ENCODE data around the gene TIMM44. TPM values are rescaled to one million over a fixed set of nuclear protein-coding genes. Genes with fewer than 3 reads are reported as not detected.

TIMM44 gene
- 100 to 1,000 TPM in 1 of 4 donors, 10 to 100 TPM in 3; 61.6 to 111 (median 98.5) TPM for total RNA-seq

- Histone ChIP-seq H3K27ac (replicated peaks in 1 of 4) (peak within 1 kb of the TSS; percentile 93 to 98 (median 96)), H3K4me3 (peak within 1 kb of the TSS; percentile 63 to 97 (median 79)), H3K9me3 (no peaks in the 10 kb centered on the region), H3K36me3 (peaks cover 14 to 26% (median 20%) of the 10 kb centered on the region in 4 donors), H3K4me1 (peaks cover 19 to 55% (median 49%) of the 10 kb centered on the region in 4 donors), H3K27me3 (no peaks in the 10 kb centered on the region)
- DNase-seq (ENCODE audit: extremely low spot score), result peak; percentile 100
- WGBS, result 2% methylated on average over 37 of the region's 56 CpGs
- intact Hi-C loops (cut with DNase I), result loop anchor here (5.0 to 10.0 kb wide), 2 partner anchors 59 to 311 kb away; no protein-coding TSS in a partner anchor
- TF ChIP-seq EP300 (IDR thresholded peaks at IDR 0.05) (no peak), POLR2A (IDR thresholded peaks at IDR 0.05; ENCODE audit: low read depth) (peak; percentile 47), POLR2AphosphoS5 (IDR thresholded peaks at IDR 0.05) (peak; percentile 95 to 97)
Observed at GRCh38 chr19:7943444-7944176, at the start of gene TIMM44. Gene TIMM44 (minus strand): TSS chr19:7943666. CDS start chr19:7943651, 15 bp downstream.

GRCh38 chr19:7992575-7992974 lies 49.1 kb upstream of the TIMM44 start:
- Histone ChIP-seq H3K4me1 (peaks cover 18 to 39% (median 28%) of the 10 kb centered on the region in 4 donors), H3K27me3 (no peaks in the 10 kb centered on the region), H3K4me3 (no peak overlapping the region), H3K36me3 (peaks cover 28 to 47% (median 41%) of the 10 kb centered on the region in 4 donors), H3K27ac (replicated peaks in 1 of 4) (no peak overlapping the region), H3K9me3 (no peaks in the 10 kb centered on the region)
- WGBS, result 88% methylated on average over 10 of the region's 10 CpGs
- intact Hi-C loops (cut with DNase I), result no loop called here
- no peak for DNase-seq (ENCODE audit: extremely low spot score)
- TF ChIP-seq POLR2A (IDR thresholded peaks at IDR 0.05; ENCODE audit: low read depth) (no peak), EP300 (IDR thresholded peaks at IDR 0.05) (no peak), POLR2AphosphoS5 (IDR thresholded peaks at IDR 0.05) (no peak)
- TF ChIP-seq, protein P1, sequence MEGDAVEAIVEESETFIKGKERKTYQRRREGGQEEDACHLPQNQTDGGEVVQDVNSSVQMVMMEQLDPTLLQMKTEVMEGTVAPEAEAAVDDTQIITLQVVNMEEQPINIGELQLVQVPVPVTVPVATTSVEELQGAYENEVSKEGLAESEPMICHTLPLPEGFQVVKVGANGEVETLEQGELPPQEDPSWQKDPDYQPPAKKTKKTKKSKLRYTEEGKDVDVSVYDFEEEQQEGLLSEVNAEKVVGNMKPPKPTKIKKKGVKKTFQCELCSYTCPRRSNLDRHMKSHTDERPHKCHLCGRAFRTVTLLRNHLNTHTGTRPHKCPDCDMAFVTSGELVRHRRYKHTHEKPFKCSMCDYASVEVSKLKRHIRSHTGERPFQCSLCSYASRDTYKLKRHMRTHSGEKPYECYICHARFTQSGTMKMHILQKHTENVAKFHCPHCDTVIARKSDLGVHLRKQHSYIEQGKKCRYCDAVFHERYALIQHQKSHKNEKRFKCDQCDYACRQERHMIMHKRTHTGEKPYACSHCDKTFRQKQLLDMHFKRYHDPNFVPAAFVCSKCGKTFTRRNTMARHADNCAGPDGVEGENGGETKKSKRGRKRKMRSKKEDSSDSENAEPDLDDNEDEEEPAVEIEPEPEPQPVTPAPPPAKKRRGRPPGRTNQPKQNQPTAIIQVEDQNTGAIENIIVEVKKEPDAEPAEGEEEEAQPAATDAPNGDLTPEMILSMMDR (IDR thresholded peaks at IDR 0.05), result no peak

GRCh38 chr19:7989071-7989575 lies 45.7 kb upstream of the TIMM44 start:
- Histone ChIP-seq H3K4me3 (no peak overlapping the region), H3K4me1 (peaks cover 31 to 43% (median 40%) of the 10 kb centered on the region in 4 donors), H3K9me3 (no peaks in the 10 kb centered on the region), H3K27ac (replicated peaks in 1 of 4) (no peak overlapping the region), H3K27me3 (no peaks in the 10 kb centered on the region), H3K36me3 (peaks cover 36 to 75% (median 58%) of the 10 kb centered on the region in 4 donors)
- TF ChIP-seq EP300 (IDR thresholded peaks at IDR 0.05) (no peak), POLR2A (IDR thresholded peaks at IDR 0.05; ENCODE audit: low read depth) (no peak), POLR2AphosphoS5 (IDR thresholded peaks at IDR 0.05) (no peak)
- TF ChIP-seq, protein P1 (IDR thresholded peaks at IDR 0.05), result no peak
- intact Hi-C loops (cut with DNase I), result no loop called here
- DNase-seq (ENCODE audit: extremely low spot score), result no peak
- WGBS, result 85% methylated on average over 12 of the region's 12 CpGs

DNA sequence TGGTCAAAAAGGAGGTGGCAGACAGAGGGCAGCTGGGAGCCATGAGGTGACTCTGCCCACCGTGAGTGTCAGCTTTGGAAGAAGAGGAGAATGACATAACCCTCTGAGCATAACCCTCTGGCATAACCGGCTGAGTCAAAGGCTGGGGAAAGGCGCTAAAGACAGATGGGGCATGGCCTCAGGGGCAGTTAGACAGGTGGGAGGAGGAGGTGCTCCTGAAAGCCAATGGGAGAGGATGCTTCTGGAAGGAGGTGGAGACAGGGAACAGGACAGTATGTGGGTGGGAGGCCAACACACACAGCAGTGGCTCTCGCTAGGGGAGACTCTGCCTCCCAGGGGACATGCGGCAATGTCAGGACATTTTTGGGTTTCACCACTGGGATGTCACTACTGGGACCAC lies 44.8 kb upstream of the TIMM44 start:
- no peak overlapping the region for H3K4me3 ChIP-seq
- DNase-seq (ENCODE audit: extremely low spot score), result no peak
- intact Hi-C loops (cut with DNase I), result no loop called here
- peaks cover 23 to 42% (median 36%) of the 10 kb centered on the region in 4 donors for H3K4me1 ChIP-seq
- H3K27me3 ChIP-seq, result no peaks in the 10 kb centered on the region
- H3K9me3 ChIP-seq, result no peaks in the 10 kb centered on the region
- WGBS, result 67% methylated on average over 5 of the region's 5 CpGs
- H3K27ac ChIP-seq (replicated peaks in 1 of 4), result no peak overlapping the region
- H3K36me3 ChIP-seq, result peaks cover 36 to 83% (median 64%) of the 10 kb centered on the region in 4 donors
- TF ChIP-seq EP300 (IDR thresholded peaks at IDR 0.05), result no peak
- TF ChIP-seq, protein P1 (IDR thresholded peaks at IDR 0.05), result no peak
- no peak for TF ChIP-seq POLR2A (IDR thresholded peaks at IDR 0.05; ENCODE audit: low read depth)
- TF ChIP-seq POLR2AphosphoS5 (IDR thresholded peaks at IDR 0.05), result no peak

DNA sequence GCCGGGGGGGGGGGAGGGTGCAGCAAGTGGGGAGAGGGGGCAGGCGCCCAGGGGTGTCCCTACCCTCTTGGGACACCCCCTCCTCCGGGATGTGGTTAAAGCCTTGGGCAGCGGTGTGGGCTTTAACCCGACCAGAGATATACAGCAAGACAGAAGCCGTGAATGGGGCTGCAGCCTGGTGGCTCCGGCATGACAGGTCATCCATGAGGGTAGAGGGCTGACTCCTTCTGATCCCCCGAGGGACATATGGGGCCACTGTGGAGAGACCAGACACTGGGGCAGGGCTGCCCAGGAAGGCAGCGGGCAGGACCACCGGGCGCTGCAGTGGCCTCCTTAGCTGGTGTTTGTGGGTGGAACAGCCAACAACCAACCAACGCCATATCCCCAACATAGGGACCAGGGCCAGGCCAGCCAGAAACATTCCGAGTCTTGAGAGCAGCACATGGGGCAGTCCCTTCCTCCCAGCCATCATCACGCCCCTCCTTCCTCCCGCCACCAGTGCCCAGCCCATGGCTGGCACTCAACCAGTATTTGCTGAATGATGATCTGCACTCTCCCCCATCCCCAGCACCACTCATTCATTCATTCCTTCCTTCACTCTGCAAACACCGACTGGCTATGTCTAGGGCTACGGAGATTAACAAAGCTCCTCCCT lies 43.8 kb upstream of the TIMM44 start:
- H3K4me3 ChIP-seq, result no peak overlapping the region
- H3K36me3 ChIP-seq, result peaks cover 42 to 94% (median 70%) of the 10 kb centered on the region in 4 donors
- TF ChIP-seq, protein P1 (IDR thresholded peaks at IDR 0.05), result no peak
- TF ChIP-seq EP300 (IDR thresholded peaks at IDR 0.05), result no peak
- no peak for TF ChIP-seq POLR2A (IDR thresholded peaks at IDR 0.05; ENCODE audit: low read depth)
- TF ChIP-seq POLR2AphosphoS5 (IDR thresholded peaks at IDR 0.05), result no peak
- H3K27ac ChIP-seq (replicated peaks in 1 of 4), result peak overlapping the region in 3 of 4 donors; percentile 11 to 31 (median 15)
- H3K4me1 ChIP-seq, result peaks cover 19 to 46% (median 32%) of the 10 kb centered on the region in 4 donors
- no peaks in the 10 kb centered on the region for H3K27me3 ChIP-seq
- intact Hi-C loops (cut with DNase I), result no loop called here
- DNase-seq (ENCODE audit: extremely low spot score), result no peak
- 68% methylated on average over 13 of the region's 17 CpGs for WGBS
- H3K9me3 ChIP-seq, result no peaks in the 10 kb centered on the region

Data from esophagus muscularis mucosa (tissue), 4 donors.